Measurements from ENCODE around the gene EXOSC2.

Gene EXOSC2

DNA sequence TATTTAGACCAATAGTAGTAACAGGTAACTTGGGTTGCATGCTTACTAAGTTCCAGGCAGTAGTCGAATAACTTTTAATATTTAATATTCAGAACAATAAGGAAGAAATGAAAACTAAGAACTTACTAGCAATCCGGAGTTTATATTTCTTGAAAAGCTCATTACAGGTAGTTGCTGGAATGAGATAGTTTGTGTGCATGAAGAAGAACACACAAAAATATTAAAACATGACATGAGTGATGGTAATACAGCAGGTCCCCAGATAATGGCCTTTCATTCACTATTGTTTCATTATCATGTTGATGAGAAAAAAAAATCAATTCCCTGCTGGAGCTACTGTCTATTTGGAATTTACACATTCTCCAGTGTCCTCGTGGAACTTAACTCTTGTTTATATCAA lies 44.7 kb downstream of the EXOSC2 start:
- no peak for ATAC-seq
- no peak for DNase-seq

DNA sequence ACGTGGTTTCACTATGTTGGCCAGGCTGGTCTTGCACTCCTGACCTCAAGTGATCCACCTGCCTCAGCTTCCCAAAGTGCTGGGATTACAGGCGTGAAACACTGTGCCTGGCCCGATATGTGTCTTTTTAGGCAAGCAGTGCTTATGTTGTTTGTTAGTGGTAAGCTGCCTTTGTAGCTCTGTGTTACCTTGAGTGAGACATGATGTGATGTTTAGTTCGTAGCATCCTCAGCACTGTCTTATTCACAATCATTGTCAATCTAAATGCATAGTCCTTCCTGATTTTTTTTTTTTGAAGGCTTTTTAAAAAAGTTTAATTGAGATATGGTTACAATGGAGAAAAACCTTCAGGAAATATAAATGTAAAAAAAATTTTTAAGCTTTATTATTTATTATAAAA lies 45.5 kb downstream of the EXOSC2 start:
- DNase-seq, result no peak
- no peak for ATAC-seq

DNA sequence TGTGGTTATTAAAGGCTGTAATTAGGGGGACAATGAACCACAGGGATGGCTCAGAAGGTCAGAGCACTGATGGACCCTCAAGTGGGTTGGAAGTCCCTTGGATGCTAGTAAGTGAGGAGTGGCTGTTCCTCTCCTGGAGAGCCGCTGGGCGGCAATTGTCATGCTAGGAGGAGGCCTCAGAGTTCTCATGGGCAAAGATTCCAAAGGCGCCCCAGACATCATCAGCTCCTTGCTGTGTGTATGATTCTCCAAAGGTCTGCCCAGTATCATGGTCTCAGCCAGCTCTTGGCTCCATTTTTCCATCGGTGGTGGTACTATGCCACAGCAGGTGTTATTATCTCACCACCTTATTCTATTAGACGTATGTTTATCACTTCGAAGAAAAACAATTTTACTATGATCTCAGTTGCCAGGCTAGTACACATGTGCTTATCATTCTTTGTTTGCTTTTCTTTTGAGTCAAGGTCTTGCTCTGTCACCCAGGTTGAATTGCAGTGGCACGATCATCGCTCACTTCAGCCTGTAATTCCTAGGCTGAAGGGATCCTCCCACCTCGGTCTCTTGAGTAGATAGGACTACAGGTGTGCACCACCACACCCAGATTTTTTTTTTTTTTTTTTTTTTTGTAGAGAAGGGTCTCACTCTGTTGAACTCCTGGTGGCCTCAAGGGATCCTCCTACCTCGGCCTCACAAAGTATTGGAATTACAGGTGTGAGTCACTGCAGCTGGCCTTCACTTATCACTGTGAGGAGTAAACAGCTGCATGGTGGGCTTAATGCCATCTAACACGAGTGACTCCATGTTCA lies 46.8 kb downstream of the EXOSC2 start:
- DNase-seq, result no peak
- ATAC-seq, result no peak

DNA sequence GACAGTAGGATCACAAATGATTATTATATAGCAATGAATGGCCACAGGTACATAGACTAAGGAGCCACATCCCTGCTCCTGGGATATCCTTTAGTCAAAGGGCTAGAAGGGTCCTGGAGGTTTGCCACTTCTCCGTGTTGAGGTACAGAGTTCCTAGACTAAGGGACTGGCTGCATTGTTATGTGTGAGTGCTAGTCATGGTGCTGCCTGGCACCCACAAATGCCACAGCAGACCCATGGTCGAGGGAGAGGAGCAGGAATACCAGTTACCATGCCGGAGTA lies 47.4 kb downstream of the EXOSC2 start:
- no peak for ATAC-seq
- no peak for DNase-seq

DNA sequence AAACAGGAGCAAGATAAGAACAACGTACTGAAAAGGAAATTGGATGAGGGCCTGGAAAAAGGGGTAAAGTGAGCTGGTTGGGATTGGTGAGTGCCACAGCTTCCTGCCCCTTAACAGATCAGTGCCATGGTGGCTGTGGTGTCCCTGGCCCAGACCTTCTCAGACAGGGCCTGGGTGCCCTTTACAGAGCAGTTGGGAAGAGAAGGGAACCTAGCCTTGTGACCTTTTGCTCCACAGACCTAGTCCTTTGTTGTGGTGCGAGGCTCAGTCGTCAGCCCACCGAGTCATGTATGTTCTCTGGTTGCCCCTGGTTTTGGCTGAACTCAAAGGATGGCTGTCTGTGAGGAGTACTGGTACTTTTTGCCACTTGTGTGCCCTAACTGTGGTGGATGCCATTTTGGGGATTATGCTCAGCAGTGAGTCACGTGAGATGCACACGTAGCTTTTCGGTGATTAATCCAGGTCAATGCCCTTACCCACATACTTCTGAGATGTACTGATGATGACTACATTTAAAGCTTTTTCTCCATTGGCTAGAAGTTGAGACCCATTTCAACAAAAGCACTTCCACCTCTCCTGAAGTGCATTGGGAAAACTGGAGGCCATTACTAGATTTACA lies 48.4 kb downstream of the EXOSC2 start:
- peak; percentile 96 for ATAC-seq
- peak; percentile 43 for DNase-seq

DNA sequence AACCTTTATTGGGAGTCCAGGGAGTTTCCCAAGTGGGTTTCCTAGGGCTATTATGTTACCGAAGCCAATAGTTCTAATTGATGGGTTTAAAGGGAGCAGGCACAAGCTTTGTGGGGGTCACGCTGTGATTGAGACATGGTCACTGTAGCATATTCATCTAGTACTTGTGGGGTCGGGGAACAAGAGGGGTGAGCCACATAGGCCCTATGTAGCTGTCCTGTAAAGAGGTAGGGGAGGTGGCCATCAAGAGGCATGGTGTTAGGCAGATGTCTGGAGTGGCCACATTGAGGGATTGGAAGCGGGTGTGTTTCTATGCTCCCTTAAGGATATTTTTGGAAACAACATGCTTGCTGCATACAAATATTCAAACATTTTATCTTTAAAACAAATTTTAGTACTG lies 50.1 kb downstream of the EXOSC2 start:
- ATAC-seq, result no peak

DNA sequence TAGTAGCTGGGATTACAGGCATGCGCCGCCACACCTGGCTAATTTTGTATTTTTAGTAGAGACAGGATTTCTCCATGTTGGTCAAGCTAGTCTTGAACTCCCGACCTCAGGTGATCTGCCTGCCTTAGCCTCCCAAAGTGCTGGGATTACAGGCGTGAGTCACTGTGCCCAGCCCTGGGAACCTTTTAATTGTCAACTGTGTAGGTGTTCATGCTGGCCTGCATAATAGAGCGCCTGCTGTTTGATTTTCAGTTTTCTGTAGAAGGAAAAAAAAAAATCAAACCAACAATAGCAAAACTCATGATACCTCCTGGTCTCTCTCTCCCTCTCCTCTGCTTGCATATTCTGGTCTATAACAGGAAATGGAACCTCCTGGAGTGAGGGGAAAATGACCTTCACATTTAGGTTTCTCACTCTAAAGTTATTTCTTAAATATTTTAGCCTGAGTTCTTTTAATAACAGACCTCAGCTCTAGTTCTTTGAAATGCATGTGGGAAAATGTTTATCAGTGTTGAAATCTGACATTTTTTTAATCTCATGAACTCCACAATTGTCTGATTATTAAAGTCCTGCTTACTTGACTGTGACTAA lies 51.7 kb downstream of the EXOSC2 start:
- DNase-seq (no peak), ATAC-seq (no peak)

More for the DNA sequence above, 50.1 kb downstream of the EXOSC2 start:
- DNase-seq, result no peak

DNA sequence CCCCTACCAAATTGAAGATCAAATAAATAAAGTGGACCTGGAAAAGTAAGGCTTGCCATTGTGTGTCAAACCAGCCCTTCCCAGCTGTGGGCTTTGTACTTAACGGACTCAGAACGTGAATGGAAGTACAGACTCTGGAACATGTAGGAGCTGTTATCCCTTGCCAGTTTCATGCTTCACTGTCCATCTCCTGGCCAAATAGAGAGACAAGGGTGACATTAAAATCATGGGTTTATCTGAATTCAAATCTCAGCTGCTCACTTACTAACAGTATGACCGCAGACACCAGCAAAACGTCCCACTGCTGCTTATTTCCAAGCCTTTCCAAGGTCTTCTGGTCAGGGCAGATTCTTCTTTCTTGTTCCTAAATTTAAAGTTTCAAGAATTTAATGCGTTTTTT lies 52.2 kb downstream of the EXOSC2 start:
- ATAC-seq, result no peak
- no peak for DNase-seq

DNA sequence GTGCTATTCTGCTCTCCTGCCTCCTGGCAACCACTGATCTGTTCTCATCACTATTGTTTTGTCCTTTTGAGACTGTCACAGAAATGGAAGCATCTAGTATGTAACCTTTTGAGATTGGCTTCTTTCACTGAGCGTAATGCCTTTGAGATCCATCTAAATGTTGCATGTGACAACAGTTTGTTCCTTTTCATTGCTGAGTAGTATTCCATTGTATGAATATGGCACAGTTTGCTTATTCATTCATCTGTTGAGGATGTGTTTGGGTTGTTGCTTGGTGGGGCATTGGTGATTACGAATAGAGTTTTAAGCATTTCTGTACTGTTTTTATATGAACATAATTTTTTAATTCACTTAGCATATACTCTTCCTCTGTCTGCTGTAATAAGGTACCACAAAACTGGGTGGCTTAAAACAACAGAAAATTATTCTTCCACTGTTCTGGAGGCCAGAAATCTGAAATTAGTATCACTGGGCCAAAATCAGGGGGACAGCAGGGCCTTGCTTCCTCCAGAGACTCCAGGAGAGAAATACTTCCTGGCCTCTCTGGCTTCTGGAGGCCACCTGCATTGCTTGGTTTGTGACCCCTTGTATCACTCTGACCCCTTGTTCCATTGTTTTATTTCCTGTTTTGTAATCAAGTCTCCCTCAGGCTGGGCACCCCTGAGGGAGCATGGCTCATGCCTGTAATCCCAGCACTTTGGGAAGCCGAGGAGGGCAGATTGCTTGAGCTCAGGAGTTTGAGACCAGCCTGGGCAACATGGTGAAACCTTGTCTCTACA lies 53.0 kb downstream of the EXOSC2 start:
- ATAC-seq (no peak), DNase-seq (no peak)

DNA sequence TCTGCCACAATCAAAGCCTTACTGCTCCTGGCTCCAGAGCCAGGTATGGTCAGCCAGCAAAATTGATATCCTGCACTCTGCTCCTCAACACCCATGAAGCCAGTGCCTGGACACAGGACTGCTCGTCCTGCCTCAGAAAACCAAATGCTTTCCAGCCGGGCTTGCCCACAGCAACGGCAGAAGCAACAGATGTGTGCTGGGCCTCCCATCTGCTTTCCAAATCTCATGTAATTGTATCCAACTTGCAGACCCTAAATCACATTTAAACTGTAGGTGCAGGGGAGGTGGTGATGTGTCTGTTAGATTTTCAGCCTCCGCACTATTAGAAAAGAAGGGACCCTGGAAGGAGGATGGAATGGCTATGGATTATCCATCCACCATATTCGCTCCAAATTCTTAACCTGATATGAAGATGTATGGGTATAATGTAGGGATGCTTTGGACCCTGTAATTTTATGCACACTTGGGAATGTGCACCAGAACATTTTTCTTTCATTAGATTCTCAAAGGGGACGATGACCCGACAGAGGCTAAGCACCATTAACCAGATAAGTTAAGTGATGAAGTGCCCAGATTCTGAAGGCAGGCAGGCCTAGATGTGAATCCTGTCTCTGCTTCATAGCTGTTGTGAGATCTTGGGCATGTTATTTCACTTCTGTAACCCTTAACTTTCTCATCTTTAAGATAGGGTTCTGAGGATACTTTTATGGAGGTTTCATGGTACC lies 58.2 kb downstream of the EXOSC2 start:
- no peak for DNase-seq

More for the DNA sequence above, 58.2 kb downstream of the EXOSC2 start:
- ATAC-seq, result no peak

Measured in stimulated activated naive CD8-positive, alpha-beta T cell treated with anti-CD3 and anti-CD28 coated beads, Interleukin-15, Interleukin-2, amounts not matched to agents 100 U/mL and 50 U/mL, for 24 hours (primary cell).